Astrocyte (in vitro differentiated cells and primary cell): ENCODE measurements around the gene SRR. TPM values are rescaled to one million over a fixed set of nuclear protein-coding genes. Genes with fewer than 3 reads are reported as not detected.

Experiments
- DNase-seq: peaks from one replicate; pipeline ENCODE4 v3.0.0-alpha.2; 2010; ENCODE audit warnings: low read depth
- FAIRE-seq: peaks from 2 replicates; lab custom pipeline; 2011; peaks lifted over from hg19 to GRCh38; lab: Jason Lieb, UNC
- H2AFZ ChIP-seq: 2 replicates; pipeline ENCODE4 v1.6.0; 2012; ENCODE audit warnings: low read depth, low read length, inconsistent platforms
- H3K27ac ChIP-seq: 2 replicates; pipeline ENCODE4 v1.5.1; 2011; ENCODE audit warnings: low read depth, low read length, inconsistent platforms
- H3K27me3 ChIP-seq: 2 replicates; pipeline ENCODE4 v1.6.0; 2011; ENCODE audit warnings: low read length, inconsistent platforms; ENCODE audit not compliant: insufficient read depth
- H3K36me3 ChIP-seq: 2 replicates; pipeline ENCODE4 v1.5.1; 2011; ENCODE audit warnings: low read length, inconsistent platforms; ENCODE audit not compliant: insufficient read depth
- H3K4me1 ChIP-seq: 2 replicates; pipeline ENCODE4 v1.5.1; 2011; ENCODE audit warnings: low read length, inconsistent platforms; ENCODE audit not compliant: insufficient read depth
- H3K4me2 ChIP-seq: 2 replicates; pipeline ENCODE4 v1.6.0; 2012; ENCODE audit warnings: low read length, inconsistent platforms
- H3K4me3 ChIP-seq: 2 replicates; pipeline ENCODE4 v1.5.1; 2011; ENCODE audit warnings: low read depth, mild to moderate bottlenecking, low read length, inconsistent platforms; ENCODE audit not compliant: insufficient read depth
- H3K79me2 ChIP-seq: 2 replicates; pipeline ENCODE4 v1.6.0; 2012; ENCODE audit warnings: mild to moderate bottlenecking, low read length, inconsistent platforms; ENCODE audit not compliant: insufficient read depth
- H3K9ac ChIP-seq: 2 replicates; pipeline ENCODE4 v1.6.0; 2012; ENCODE audit warnings: mild to moderate bottlenecking, low read length, inconsistent platforms
- H3K9me3 ChIP-seq: 2 replicates; pipeline ENCODE4 v1.5.1; 2012; ENCODE audit warnings: low read depth, mild to moderate bottlenecking, low read length, inconsistent platforms; ENCODE audit not compliant: insufficient read depth
- H4K20me1 ChIP-seq: 2 replicates; pipeline ENCODE4 v1.6.0; 2012; ENCODE audit warnings: low read length, inconsistent platforms; ENCODE audit not compliant: insufficient read depth
- H3K27ac Mint-ChIP-seq: one replicate; pipeline ENCODE4 v1.8.0; 2021; ENCODE audit warnings: mild to moderate bottlenecking, mixed read lengths; ENCODE audit not compliant: unreplicated experiment
- H3K27me3 Mint-ChIP-seq: one replicate; pipeline ENCODE4 v1.8.0; 2021; ENCODE audit warnings: low read depth, mixed read lengths; ENCODE audit not compliant: unreplicated experiment
- H3K36me3 Mint-ChIP-seq: one replicate; pipeline ENCODE4 v1.8.0; 2021; ENCODE audit warnings: low read depth, mixed read lengths; ENCODE audit not compliant: unreplicated experiment
- H3K4me1 Mint-ChIP-seq: one replicate; pipeline ENCODE4 v1.8.0; 2021; ENCODE audit warnings: low read depth, mixed read lengths; ENCODE audit not compliant: unreplicated experiment
- H3K4me3 Mint-ChIP-seq: one replicate; pipeline ENCODE4 v1.8.0; 2021; ENCODE audit warnings: mild to moderate bottlenecking, moderate library complexity, mixed read lengths; ENCODE audit not compliant: unreplicated experiment
- H3K9me3 Mint-ChIP-seq: one replicate; pipeline ENCODE4 v1.8.0; 2021; ENCODE audit warnings: mild to moderate bottlenecking, mixed read lengths; ENCODE audit not compliant: unreplicated experiment
- CTCF ChIP-seq: IDR thresholded peaks from 2 replicates; pipeline ENCODE4 v1.5.1; 2011; ENCODE audit warnings: low read depth, mild to moderate bottlenecking, inconsistent platforms, low read length, moderate library complexity; ENCODE audit not compliant: insufficient read depth
- EZH2 ChIP-seq: IDR thresholded peaks from 2 replicates; pipeline ENCODE4 v1.6.1; 2012; ENCODE audit warnings: mild to moderate bottlenecking, low read length, inconsistent platforms; ENCODE audit not compliant: insufficient read depth
- total RNA-seq: library from RNA; stranded (reverse); gene quantifications from 2 replicates; pipeline ENCODE4 v1.2.1, GENCODE V29; 2021

SRR gene
- total RNA-seq, 1 donor from 2014 or later = 15.4 TPM

GRCh38 chr17:2368359-2368758 lies 64.6 kb downstream of the SRR start:
- Histone ChIP-seq H4K20me1 (peaks cover 30% of the 10 kb centered on the region), H3K79me2 (no peaks in the 10 kb centered on the region), H3K9me3 (no peaks in the 10 kb centered on the region), H3K36me3 (no peaks in the 10 kb centered on the region), H3K4me2 (no peak overlapping the region), H2AFZ (no peak overlapping the region), H3K27ac (no peak overlapping the region), H3K4me1 (no peaks in the 10 kb centered on the region), H3K27me3 (no peaks in the 10 kb centered on the region), H3K4me3 (no peak overlapping the region), H3K9ac (no peak overlapping the region)
- peaks cover 15% of the 10 kb centered on the region for H3K36me3 Mint-ChIP-seq
- FAIRE-seq (no peak), DNase-seq (no peak)
- H3K27ac Mint-ChIP-seq = no peak overlapping the region
- no peak for TF ChIP-seq CTCF
- no peaks in the 10 kb centered on the region for H3K27me3 Mint-ChIP-seq
- no peak overlapping the region for H3K4me3 Mint-ChIP-seq
- no peaks in the 10 kb centered on the region for H3K9me3 Mint-ChIP-seq
- H3K4me1 Mint-ChIP-seq = no peaks in the 10 kb centered on the region

GRCh38 chr17:2369039-2369438 lies 65.3 kb downstream of the SRR start:
- no peaks in the 10 kb centered on the region for H3K27me3 Mint-ChIP-seq
- H3K4me1 ChIP-seq = no peaks in the 10 kb centered on the region
- no peaks in the 10 kb centered on the region for H3K4me1 Mint-ChIP-seq
- H3K4me3 ChIP-seq = no peak overlapping the region
- TF ChIP-seq EZH2 (no peak), CTCF (no peak)
- peaks cover 2% of the 10 kb centered on the region for H3K36me3 ChIP-seq
- H4K20me1 ChIP-seq = peaks cover 28% of the 10 kb centered on the region
- DNase-seq = no peak
- FAIRE-seq = no peak
- H3K9me3 ChIP-seq = no peaks in the 10 kb centered on the region
- H3K9me3 Mint-ChIP-seq = no peaks in the 10 kb centered on the region
- no peak overlapping the region for H2AFZ ChIP-seq
- no peak overlapping the region for H3K27ac ChIP-seq
- no peaks in the 10 kb centered on the region for H3K79me2 ChIP-seq
- no peak overlapping the region for H3K9ac ChIP-seq
- H3K4me2 ChIP-seq = no peak overlapping the region
- H3K27me3 ChIP-seq = no peaks in the 10 kb centered on the region
- H3K36me3 Mint-ChIP-seq = peaks cover 17% of the 10 kb centered on the region
- H3K4me3 Mint-ChIP-seq = no peak overlapping the region
- no peak overlapping the region for H3K27ac Mint-ChIP-seq

DNA sequence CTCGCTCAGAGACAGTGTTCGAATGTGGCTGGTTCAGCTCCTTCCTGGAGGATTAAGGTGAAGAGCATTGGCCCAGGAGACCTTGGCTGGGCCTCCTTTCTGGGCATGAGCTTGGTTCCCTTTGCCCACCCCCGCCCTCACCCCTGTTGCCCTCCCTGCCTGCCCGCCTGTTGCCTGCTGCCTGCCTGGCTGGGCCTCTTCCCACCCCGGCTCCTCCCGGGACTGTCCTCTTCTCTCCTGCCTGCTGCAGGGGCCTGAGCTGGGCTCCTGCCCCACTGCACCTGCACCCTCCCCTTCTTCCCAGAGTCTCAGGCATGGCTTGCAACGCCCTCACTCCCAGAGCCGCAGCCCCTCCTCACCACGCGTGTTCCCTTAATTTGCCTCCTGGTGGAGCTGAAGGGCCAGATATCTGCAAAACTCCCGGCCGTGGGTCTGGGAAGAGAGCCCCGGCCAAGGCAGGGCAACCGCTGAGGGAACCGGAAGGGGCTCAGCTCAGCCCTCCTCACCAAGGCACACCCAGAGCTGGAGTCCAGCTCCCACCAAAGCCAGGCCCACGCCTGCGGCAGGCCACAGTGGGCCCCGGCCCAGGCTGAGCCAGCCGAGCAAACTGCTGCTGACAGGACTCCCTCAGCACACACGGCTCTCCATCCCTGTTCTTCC lies 65.9 kb downstream of the SRR start:
- H3K27me3 Mint-ChIP-seq = no peaks in the 10 kb centered on the region
- H3K79me2 ChIP-seq = no peaks in the 10 kb centered on the region
- H3K27ac Mint-ChIP-seq = peak overlapping the region; percentile 53
- no peak overlapping the region for H3K4me3 Mint-ChIP-seq
- FAIRE-seq (no peak), DNase-seq (no peak)
- H3K36me3 Mint-ChIP-seq = peaks cover 14% of the 10 kb centered on the region
- no peaks in the 10 kb centered on the region for H3K4me1 ChIP-seq
- no peak overlapping the region for H2AFZ ChIP-seq
- no peaks in the 10 kb centered on the region for H3K9me3 Mint-ChIP-seq
- TF ChIP-seq EZH2 (no peak), CTCF (no peak)
- H3K4me1 Mint-ChIP-seq = no peaks in the 10 kb centered on the region
- no peak overlapping the region for H3K27ac ChIP-seq
- H3K4me3 ChIP-seq = no peak overlapping the region
- peaks cover 2% of the 10 kb centered on the region for H3K36me3 ChIP-seq
- H3K9ac ChIP-seq = no peak overlapping the region
- H3K9me3 ChIP-seq = no peaks in the 10 kb centered on the region
- no peak overlapping the region for H3K4me2 ChIP-seq
- H4K20me1 ChIP-seq = peaks cover 25% of the 10 kb centered on the region
- H3K27me3 ChIP-seq = no peaks in the 10 kb centered on the region
